Measurements from ENCODE around the gene FER. TPM values are rescaled to one million over a fixed set of nuclear protein-coding genes. Genes with fewer than 3 reads are reported as not detected.

The FER gene
- total RNA-seq, 1 experiment from 2014 or later = 16.4 TPM

DNA sequence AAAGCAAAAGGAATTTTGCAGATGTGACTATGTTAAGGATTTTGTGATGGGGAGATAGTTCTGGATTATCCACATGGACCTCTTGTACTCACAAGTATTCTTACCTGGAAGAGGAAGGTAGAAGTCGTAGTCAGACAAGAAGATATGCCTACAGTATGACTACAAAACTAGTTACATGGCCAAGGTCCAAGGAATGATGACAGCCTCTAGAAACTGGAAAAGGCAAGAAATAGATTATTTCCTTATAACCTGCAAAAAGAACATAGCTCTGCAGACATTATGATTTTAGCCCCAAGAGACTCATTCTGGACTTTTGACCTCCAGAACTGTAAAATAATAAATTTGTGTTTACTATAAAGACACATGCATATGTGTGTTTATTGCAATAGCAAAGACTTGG, 226.9 kb downstream of the FER start:
- TF ChIP-seq EZH2 (IDR thresholded peaks at IDR 0.05; ENCODE audit: borderline replicate concordance, low read depth, low read length, poor library complexity, severe bottlenecking) = no peak
- TF ChIP-seq, protein P1, sequence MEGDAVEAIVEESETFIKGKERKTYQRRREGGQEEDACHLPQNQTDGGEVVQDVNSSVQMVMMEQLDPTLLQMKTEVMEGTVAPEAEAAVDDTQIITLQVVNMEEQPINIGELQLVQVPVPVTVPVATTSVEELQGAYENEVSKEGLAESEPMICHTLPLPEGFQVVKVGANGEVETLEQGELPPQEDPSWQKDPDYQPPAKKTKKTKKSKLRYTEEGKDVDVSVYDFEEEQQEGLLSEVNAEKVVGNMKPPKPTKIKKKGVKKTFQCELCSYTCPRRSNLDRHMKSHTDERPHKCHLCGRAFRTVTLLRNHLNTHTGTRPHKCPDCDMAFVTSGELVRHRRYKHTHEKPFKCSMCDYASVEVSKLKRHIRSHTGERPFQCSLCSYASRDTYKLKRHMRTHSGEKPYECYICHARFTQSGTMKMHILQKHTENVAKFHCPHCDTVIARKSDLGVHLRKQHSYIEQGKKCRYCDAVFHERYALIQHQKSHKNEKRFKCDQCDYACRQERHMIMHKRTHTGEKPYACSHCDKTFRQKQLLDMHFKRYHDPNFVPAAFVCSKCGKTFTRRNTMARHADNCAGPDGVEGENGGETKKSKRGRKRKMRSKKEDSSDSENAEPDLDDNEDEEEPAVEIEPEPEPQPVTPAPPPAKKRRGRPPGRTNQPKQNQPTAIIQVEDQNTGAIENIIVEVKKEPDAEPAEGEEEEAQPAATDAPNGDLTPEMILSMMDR (conservative IDR thresholded peaks at IDR 0.05; ENCODE audit: low read depth, low read length) = no peak
- Histone ChIP-seq H3K36me3 (ENCODE audit: insufficient read depth, low read length, poor library complexity, severe bottlenecking) (no peaks in the 10 kb centered on the region), H3K4me3 (ENCODE audit: low read depth, low read length, poor library complexity, severe bottlenecking) (no peak overlapping the region), H3K27me3 (replicated peaks; ENCODE audit: insufficient read depth, low read depth, low read length, poor library complexity) (no peaks in the 10 kb centered on the region), H3K4me1 (ENCODE audit: insufficient read depth, low read length, poor library complexity, severe bottlenecking) (no peaks in the 10 kb centered on the region), H3K27ac (ENCODE audit: low read depth, low read length, poor library complexity, severe bottlenecking) (no peak overlapping the region), H3K9me3 (ENCODE audit: low read depth, low read length, poor library complexity, severe bottlenecking) (no peaks in the 10 kb centered on the region)
- DNase-seq (ENCODE audit: low spot score) = no peak
- CTCF ChIA-PET = no interaction called here
- intact Hi-C loops (cut with micrococcal nuclease; ENCODE audit: unreplicated experiment) = no loop called here
- POLR2A ChIA-PET (ENCODE audit: low non-redundant PET) = no interaction called here
- no TSS peak for BruUV-seq (replicated peaks)

DNA sequence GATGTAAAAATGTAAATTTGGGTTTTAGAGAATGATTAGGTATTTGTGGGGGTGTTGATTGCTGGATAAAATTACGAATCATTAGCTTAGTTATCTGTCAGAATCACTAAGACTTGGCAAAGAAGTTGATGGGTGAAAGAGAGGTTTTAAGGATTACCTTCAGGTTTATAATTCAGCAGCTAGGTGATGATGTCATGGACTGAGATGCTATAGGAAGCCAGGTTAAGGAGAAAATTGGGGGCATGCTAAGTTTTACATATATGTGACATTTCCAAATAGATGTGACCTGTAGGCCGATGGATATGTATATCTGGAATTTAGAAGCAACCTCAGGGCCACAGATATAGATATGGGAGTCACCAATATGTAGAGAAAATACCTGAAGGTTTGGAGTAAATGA, 228.0 kb downstream of the FER start:
- POLR2A ChIA-PET (ENCODE audit: low non-redundant PET) = no interaction called here
- intact Hi-C loops (cut with micrococcal nuclease; ENCODE audit: unreplicated experiment) = no loop called here
- BruUV-seq (replicated peaks) = no TSS peak

DNA sequence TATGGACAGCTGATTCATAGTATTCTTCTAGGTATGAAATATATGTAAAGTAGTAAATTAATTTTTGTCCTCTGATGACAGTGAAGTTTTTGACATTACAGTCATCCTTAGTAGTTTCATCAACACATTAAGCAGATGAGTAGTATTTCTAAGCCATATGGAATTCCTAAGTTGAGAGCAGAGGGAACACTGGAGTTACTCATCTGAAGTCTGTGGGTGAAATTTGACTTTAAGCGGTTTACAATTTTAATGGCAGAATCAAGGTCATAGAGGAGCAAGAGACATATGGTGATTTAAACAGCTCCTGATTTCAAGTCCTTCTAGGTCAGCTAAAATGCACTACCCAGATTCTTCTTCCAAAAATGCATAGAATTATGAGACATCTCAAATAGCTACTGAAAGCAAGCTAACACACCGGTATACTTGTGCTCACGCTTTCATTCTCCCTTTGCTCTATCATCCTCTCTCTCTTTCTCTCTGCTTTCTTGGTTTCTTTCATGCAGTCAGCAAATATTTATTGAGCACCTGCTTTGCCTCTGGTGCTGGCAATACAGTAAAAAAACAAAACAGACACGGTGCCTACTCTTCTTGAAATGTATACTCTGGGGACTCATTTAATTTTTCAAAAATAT, 235.9 kb downstream of the FER start:
- no peaks in the 10 kb centered on the region for H3K36me3 ChIP-seq (ENCODE audit: insufficient read depth, low read length, poor library complexity, severe bottlenecking)
- no TSS peak for BruUV-seq (replicated peaks)
- DNase-seq (ENCODE audit: low spot score) = no peak
- CTCF ChIA-PET = no interaction called here
- no peaks in the 10 kb centered on the region for H3K27me3 ChIP-seq (replicated peaks; ENCODE audit: insufficient read depth, low read depth, low read length, poor library complexity)
- H3K4me1 ChIP-seq (ENCODE audit: insufficient read depth, low read length, poor library complexity, severe bottlenecking) = no peaks in the 10 kb centered on the region
- H3K9me3 ChIP-seq (ENCODE audit: low read depth, low read length, poor library complexity, severe bottlenecking) = no peaks in the 10 kb centered on the region
- TF ChIP-seq, protein P1 (conservative IDR thresholded peaks at IDR 0.05; ENCODE audit: low read depth, low read length) = no peak
- no peak for TF ChIP-seq EZH2 (IDR thresholded peaks at IDR 0.05; ENCODE audit: borderline replicate concordance, low read depth, low read length, poor library complexity, severe bottlenecking)
- H3K27ac ChIP-seq (ENCODE audit: low read depth, low read length, poor library complexity, severe bottlenecking) = no peak overlapping the region
- intact Hi-C loops (cut with micrococcal nuclease; ENCODE audit: unreplicated experiment) = no loop called here
- POLR2A ChIA-PET (ENCODE audit: low non-redundant PET) = no interaction called here
- no peak overlapping the region for H3K4me3 ChIP-seq (ENCODE audit: low read depth, low read length, poor library complexity, severe bottlenecking)

More for the DNA sequence above, 228.0 kb downstream of the FER start:
- Histone ChIP-seq H3K36me3 (ENCODE audit: insufficient read depth, low read length, poor library complexity, severe bottlenecking) (no peaks in the 10 kb centered on the region), H3K27ac (ENCODE audit: low read depth, low read length, poor library complexity, severe bottlenecking) (no peak overlapping the region), H3K4me3 (ENCODE audit: low read depth, low read length, poor library complexity, severe bottlenecking) (no peak overlapping the region), H3K4me1 (ENCODE audit: insufficient read depth, low read length, poor library complexity, severe bottlenecking) (no peaks in the 10 kb centered on the region), H3K9me3 (ENCODE audit: low read depth, low read length, poor library complexity, severe bottlenecking) (no peaks in the 10 kb centered on the region), H3K27me3 (replicated peaks; ENCODE audit: insufficient read depth, low read depth, low read length, poor library complexity) (no peaks in the 10 kb centered on the region)
- DNase-seq (ENCODE audit: low spot score) = no peak
- TF ChIP-seq, protein P1 (conservative IDR thresholded peaks at IDR 0.05; ENCODE audit: low read depth, low read length) = no peak
- no peak for TF ChIP-seq EZH2 (IDR thresholded peaks at IDR 0.05; ENCODE audit: borderline replicate concordance, low read depth, low read length, poor library complexity, severe bottlenecking)
- CTCF ChIA-PET = no interaction called here

Measured in A673 (cell line).